COLO668 (cell line): ENCODE measurements around the gene TCTN3.
"Not testable (repeated sequence)": the region's sequence is repeated elsewhere in the genome, so short reads cannot be mapped to it uniquely, and the experiment has no call there.

Experiments used
- DNase-seq: peaks from one replicate; lab custom pipeline; 2025; ENCODE audit not compliant: unreplicated experiment; lab: John Stamatoyannopoulos, UW

TCTN3 gene

DNA sequence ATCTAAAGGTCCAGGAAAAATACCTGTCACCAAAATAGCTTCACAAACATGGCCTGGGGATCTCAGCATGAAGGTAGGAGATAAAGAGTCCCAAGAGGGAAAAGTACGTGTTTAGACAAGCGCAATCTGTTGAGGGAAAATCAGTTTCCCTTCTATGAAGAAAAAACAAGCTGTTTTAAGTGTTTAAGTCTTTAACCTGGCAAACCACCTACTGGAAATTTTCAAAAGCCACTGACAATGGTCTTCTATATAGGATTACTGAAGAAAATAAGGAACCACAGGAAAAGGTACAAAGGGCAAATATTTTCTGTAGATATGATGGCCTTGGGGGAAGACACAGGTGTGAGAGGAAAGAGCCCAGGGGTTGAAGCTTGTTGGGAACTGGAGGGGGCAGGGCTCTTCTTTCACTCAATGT is 58.4 kb downstream of the TCTN3 start:
- DNase-seq, result no peak

- DNase-seq, result no peak
Observed at GRCh38 chr10:95628786-95629185, 64.9 kb downstream of the TCTN3 start.

- no peak for DNase-seq
Observed at GRCh38 chr10:95626500-95626899, 67.2 kb downstream of the TCTN3 start.

- not testable (repeated sequence) for DNase-seq
Observed at GRCh38 chr10:95620415-95620814, 73.3 kb downstream of the TCTN3 start.

- DNase-seq, result no peak
Observed at GRCh38 chr10:95618101-95618500, 75.6 kb downstream of the TCTN3 start.

- DNase-seq, result no peak
Observed at GRCh38 chr10:95616446-95616845, 77.3 kb downstream of the TCTN3 start.
